GM18907 (cell line): Measurements from ENCODE around the gene GPD2.
A peak's percentile ranks its signal among the peaks of the same experiment; 100 is the strongest.
"Not testable (repeated sequence)": the region's sequence is repeated elsewhere in the genome, so short reads cannot be mapped to it uniquely, and the experiment has no call there.

Experiments used
- ATAC-seq: cut with Tn5 transposase; IDR thresholded peaks from one replicate; pipeline ENCODE4 v1.9.1; 2021; ENCODE audit warnings: mild to moderate bottlenecking, moderate library complexity; ENCODE audit not compliant: unreplicated experiment

GPD2 gene

GRCh38 chr2:156522864-156523440, 86.8 kb downstream of the GPD2 start:
- no peak for ATAC-seq

- peak; percentile 93 for ATAC-seq
Measured at GRCh38 chr2:156526950-156527636, 90.9 kb downstream of the GPD2 start.

DNA sequence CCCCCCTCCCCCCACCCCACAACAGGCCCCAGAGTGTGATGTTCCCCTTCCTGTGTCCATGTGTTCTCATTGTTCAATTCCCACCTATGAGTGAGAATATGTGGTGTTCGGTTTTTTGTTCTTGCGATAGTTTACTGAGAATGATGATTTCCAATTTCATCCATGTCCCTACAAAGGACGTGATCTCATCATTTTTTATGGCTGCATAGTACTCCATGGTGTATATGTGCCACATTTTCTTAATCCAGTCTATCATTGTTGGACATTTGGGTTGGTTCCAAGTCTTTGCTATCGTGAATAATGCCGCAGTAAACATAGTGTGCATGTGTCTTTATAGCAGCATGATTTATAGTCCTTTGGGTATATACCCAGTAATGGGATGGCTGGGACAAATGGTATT, 92.4 kb downstream of the GPD2 start:
- ATAC-seq: not testable (repeated sequence)

GRCh38 chr2:156532989-156533388, 96.8 kb downstream of the GPD2 start:
- peak; percentile 62 for ATAC-seq

DNA sequence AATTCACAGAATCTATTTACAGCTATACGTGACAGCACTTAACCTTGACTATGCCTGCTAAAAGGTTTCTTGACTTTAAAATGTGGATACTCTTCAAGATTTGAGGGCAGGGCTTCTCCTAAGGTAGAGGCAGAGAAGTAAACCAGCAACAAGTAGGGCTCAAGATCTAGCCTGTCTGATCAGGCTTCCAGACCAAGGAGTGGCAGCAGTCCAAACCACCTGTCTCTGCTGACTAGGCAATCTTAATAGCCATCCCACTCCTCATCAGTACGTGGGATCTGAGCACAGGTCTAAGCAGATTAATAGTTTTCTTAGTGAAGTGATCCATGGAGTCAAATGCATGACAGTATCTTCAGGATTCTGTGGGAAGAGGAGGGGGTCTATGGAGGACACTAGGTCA, 100.4 kb downstream of the GPD2 start:
- ATAC-seq: no peak

DNA sequence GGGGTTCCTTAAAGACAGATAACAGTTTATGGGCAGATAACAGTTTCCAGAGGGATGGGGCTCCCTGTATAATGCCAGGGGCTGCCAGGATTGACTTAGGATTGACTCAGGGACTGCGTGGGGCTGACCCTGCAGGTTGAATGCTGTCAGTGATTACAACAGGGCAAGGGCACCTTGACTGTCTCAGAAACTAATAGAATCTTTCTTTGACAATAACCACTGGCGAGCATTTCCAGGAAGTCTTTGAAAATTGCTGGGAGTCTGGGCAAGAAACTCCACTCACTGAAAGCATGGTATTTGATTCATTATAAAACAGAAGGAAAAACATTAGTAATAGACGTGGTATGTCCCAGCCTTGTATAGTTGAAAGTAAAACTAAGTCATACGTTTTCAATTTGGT, 101.0 kb downstream of the GPD2 start:
- no peak for ATAC-seq

DNA sequence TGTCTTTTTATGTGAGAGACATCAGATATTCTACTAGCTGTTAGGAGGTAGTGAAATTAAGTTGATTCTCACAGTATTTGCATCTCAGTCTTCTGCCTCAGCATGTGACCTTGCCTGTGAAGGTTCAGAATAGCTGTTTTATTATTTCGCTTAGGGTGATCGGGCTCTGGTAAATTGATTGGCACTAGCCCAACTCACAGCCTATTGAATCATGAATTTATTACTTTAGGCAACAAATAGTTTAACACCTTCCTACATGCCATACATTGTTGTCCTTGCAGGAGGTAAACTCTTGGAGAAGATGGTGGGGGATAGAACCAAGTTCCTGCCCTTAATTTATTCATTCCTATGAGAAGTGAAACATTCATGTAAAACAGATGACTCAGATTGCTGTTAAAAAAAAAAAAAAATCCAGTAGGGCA, 101.9 kb downstream of the GPD2 start:
- peak; percentile 75 for ATAC-seq

- no peak for ATAC-seq
Measured at GRCh38 chr2:156539086-156539860, 103.1 kb downstream of the GPD2 start.

- no peak for ATAC-seq
Measured at GRCh38 chr2:156540706-156541105, 104.5 kb downstream of the GPD2 start.

DNA sequence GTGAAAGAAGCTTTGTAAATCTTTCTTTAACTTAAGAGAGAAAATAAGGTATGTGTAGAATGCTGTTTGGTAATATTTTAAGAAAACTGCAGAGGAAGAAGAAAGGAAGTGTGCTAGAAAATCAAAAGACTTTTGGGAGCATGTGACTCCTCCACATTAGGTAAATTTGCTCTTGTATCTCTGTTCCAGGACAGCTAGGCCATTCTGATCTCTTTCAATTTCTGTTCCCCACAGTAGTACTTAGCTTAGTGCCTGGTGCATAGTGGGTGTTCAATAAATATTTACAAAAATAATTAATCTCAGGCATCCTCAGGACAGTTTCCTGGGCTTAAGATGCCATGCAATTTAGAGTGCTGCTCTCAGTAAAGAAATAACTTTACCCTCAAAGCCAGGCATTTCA, 105.0 kb downstream of the GPD2 start:
- no peak for ATAC-seq

DNA sequence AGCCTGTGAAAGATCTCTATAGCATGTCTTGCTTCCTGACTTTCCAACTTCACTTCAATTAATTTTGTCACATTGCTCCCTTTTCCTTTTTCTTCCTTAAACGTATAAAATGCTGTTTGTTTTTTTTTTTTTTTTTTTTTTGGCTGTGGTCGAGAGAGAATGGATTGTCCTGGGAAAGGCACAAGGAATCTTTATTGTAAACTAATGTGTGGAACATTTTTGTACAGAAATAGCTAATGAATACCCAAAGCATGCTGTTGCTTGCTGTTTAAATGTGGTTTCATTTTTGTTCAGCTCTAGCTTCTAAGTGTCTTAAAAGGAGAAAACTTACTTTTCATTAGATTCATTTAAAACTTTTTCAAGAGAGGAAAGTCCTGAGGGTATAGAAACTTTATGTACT, 105.5 kb downstream of the GPD2 start:
- no peak for ATAC-seq

- ATAC-seq: no peak
Measured at GRCh38 chr2:156548413-156548812, 112.2 kb downstream of the GPD2 start.

- ATAC-seq: peak; percentile 41
Measured at GRCh38 chr2:156553714-156554442, 117.7 kb downstream of the GPD2 start.

- ATAC-seq: no peak
Measured at GRCh38 chr2:156561326-156561725, 125.1 kb downstream of the GPD2 start.

- ATAC-seq: no peak
Measured at GRCh38 chr2:156562124-156562523, 125.9 kb downstream of the GPD2 start.

DNA sequence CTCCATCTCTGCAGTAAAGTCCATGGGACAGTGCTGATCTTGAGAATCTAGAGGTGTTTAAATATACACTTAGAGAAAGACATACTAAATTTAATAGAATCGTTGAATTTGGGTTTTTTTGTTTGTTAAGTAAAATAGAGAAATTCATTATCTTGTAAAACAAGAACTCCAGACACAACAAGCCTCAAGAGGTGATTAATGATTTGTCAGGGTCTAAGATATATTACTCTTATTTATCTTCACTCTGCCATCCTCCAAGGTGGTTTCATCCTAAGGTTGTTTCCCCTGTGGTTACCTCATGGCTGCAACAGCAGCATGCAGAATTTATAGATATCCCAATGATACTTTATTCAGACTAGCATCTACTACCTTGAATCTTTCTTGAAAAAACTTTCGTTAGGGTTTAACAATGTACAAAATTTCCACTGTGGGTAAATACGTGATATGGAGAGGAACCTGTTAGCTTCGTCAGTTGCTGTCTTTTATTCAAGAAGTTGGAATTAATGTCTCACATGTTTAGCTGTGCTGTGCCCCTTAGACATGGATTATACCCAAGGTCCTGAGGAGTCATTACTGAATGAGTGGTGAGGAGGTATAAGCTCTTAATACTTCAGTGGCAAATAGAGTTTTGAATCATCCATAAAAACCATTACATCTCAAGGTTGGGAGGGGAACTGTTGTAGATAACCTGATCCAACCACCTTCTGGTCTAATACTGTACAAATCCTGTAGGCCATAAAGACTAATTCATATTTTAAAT, 128.0 kb downstream of the GPD2 start:
- ATAC-seq: no peak

DNA sequence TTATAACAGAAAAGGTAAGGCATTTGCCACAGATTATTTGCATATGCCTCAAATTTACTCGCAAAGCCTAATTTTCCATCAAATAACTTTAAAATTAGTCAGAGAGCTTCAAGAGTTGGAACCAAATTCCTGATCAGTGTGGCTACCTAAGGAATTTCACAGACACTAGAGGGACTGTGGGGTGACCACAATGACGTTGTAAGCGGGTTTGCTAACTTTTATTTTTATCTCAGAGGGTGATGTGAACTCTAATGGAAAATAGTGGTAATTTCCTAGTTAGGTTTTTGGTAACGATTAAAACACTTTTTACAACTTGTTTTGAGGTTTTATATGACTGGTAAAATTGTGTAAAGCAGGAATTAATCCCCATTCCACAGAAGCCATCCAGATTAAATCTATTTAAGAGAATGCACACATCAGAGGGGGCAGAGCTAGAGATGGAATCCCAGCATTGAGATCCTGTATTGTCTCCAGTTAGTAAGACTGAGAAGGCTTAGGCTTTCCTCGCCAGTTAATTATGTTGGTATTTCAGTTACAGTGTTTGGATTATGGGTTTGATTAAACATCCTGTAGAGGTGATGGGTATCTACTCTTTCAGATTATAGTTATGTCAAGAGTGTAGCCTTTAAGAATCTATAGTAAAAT, 129.0 kb downstream of the GPD2 start:
- no peak for ATAC-seq

- peak; percentile 83 for ATAC-seq
Measured at GRCh38 chr2:156573710-156574109, 137.5 kb downstream of the GPD2 start.

DNA sequence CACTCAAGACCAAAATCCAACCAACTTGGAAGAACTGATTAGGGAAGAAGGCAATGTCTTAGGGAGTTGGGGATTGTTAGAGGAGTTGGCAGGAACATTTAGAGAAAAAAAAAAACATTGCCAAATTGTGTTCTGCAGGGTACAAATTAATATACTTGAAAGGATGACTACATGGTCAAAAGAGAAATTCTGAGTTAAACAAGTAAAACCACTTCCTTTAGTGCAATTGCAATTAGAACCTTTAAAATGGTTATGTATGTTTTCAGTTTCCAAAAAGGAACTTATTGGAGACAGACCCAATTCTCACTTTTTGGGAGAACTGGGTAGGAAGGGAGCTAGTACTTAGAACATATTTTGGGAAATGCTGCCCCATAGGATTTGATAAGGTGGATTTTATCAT, 137.9 kb downstream of the GPD2 start:
- ATAC-seq: peak; percentile 56

GRCh38 chr2:156576005-156576404, 139.8 kb downstream of the GPD2 start:
- no peak for ATAC-seq
